HepG2 (cell line): ENCODE data around the gene ABHD3. TPM values are rescaled to one million over a fixed set of nuclear protein-coding genes. Genes with fewer than 3 reads are reported as not detected.

Experiments
- ATAC-seq: fragments of 200-7000 bp; cut with Tn5 transposase; 3 replicates; pipeline ENCODE4 v1.9.1; 2020; ENCODE audit warnings: mild to moderate bottlenecking, moderate library complexity
- BruUV-seq: library from RNA; stranded (reverse); fragments of 400-500 nt; replicated peaks from 2 replicates; lab custom pipeline; 2021; lab: Mats Ljungman, UMichigan
- CTCF ChIA-PET: fragments of 300-600 bp; formaldehyde crosslinking; extraction: SDS; loops from one replicate; lab custom pipeline; 2021; ENCODE audit warnings: low total read pairs, inconsistent platforms, low intra/inter-chr PET ratio; lab: Yijun Ruan, JAX
- POLR2A ChIA-PET: fragments of 350-600 bp; sonication (Branson Sonifier 250); formaldehyde crosslinking; loops from one replicate; lab custom pipeline; 2020; ENCODE audit warnings: antibody characterized with exemption, inconsistent platforms; lab: Yijun Ruan, JAX
- DNase-seq: peaks from one replicate; pipeline ENCODE4 v3.0.0-alpha.2; 2015; ENCODE audit warnings: low spot score
- FAIRE-seq: peaks from 3 replicates; lab custom pipeline; 2011; peaks lifted over from hg19 to GRCh38; lab: Jason Lieb, UNC
- H2AFZ ChIP-seq: one replicate; pipeline ENCODE4 v1.6.1; 2011; ENCODE audit warnings: low read length, inconsistent platforms
- H3K27ac ChIP-seq: fragments of 300-600 bp; 3 replicates; pipeline ENCODE4 v1.8.0; 2011; ENCODE audit warnings: mixed run types, mild to moderate bottlenecking, mixed read lengths, low read length, inconsistent platforms; ENCODE audit not compliant: insufficient read depth; ENCODE audit errors: extremely low read length
- H3K27me3 ChIP-seq, 2 experiments: fragments of 200-600 bp in 1 of 2; 2 replicates in 1 of 2; 3 replicates in 1 of 2; pipeline versions ENCODE4 v1.6.0 to v1.8.0; 2011; ENCODE audit warnings: low read length in 2 of 2, mild to moderate bottlenecking in 2 of 2, moderate library complexity in 2 of 2, inconsistent platforms in 1 of 2; ENCODE audit not compliant: insufficient read depth in 2 of 2, control insufficient read depth in 1 of 2
- H3K36me3 ChIP-seq, 2 experiments: fragments of 200-600 bp in 1 of 2; replicated peaks in 1 of 2; 2 replicates in 1 of 2; 3 replicates in 1 of 2; pipeline versions ENCODE4 v1.5.1 to v1.8.0; 2011; ENCODE audit warnings: low read length in 2 of 2, inconsistent platforms in 1 of 2; ENCODE audit not compliant: insufficient read depth in 2 of 2, control insufficient read depth in 1 of 2
- H3K4me1 ChIP-seq: 2 replicates; pipeline ENCODE4 v1.5.1; 2012; ENCODE audit warnings: low read length, inconsistent platforms; ENCODE audit not compliant: insufficient read depth
- H3K4me2 ChIP-seq: 2 replicates; pipeline ENCODE4 v1.6.0; 2011; ENCODE audit warnings: low read depth, low read length, inconsistent platforms
- H3K4me3 ChIP-seq, 3 experiments: fragments of 200-600 bp in 1 of 3; sonication (generic), shearing (Covaris generic) in 1 of 3; replicated peaks in 1 of 3; 2 replicates each; pipeline ENCODE4 v1.5.1; 2011 to 2016; ENCODE audit warnings: low read length in 3 of 3, inconsistent platforms in 2 of 3, low read depth in 2 of 3, mild to moderate bottlenecking in 2 of 3, control low read depth in 1 of 3, mixed read lengths in 1 of 3; ENCODE audit not compliant: insufficient read depth in 1 of 3
- H3K79me2 ChIP-seq: one replicate; pipeline ENCODE4 v1.6.1; 2011; ENCODE audit warnings: low read length, inconsistent platforms; ENCODE audit not compliant: insufficient read depth
- H3K9ac ChIP-seq: 2 replicates; pipeline ENCODE4 v1.6.0; 2011; ENCODE audit warnings: mild to moderate bottlenecking, low read depth, low read length, inconsistent platforms; ENCODE audit not compliant: insufficient read depth
- H3K9me3 ChIP-seq: 2 replicates; pipeline ENCODE4 v1.5.1; 2012; ENCODE audit warnings: mild to moderate bottlenecking, low read length
- H4K20me1 ChIP-seq: 2 replicates; pipeline ENCODE4 v1.6.0; 2011; ENCODE audit warnings: inconsistent platforms, mild to moderate bottlenecking, low read length, moderate library complexity; ENCODE audit not compliant: insufficient read depth
- EHMT2 ChIP-seq: fragments of 200-600 bp; sonication (generic); IDR thresholded peaks from 2 replicates; pipeline ENCODE4 v1.7.0; 2017; ENCODE audit warnings: antibody characterized with exemption, low read depth, low read length, borderline replicate concordance
- HOXA9 ChIP-seq: sonication (generic); formaldehyde crosslinking; IDR thresholded peaks from 2 replicates; pipeline ENCODE4 v1.8.1; 2022; ENCODE audit warnings: missing genetic modification reagents, mild to moderate bottlenecking, moderate library complexity, borderline replicate concordance
- TOE1 ChIP-seq: sonication (generic); formaldehyde crosslinking; IDR thresholded peaks from 2 replicates; pipeline ENCODE4 v1.4.0; 2020; ENCODE audit warnings: mild to moderate bottlenecking, missing genetic modification reagents
- WGBS: methylation state at CpG from one replicate; pipeline ENCODE4 v1.1.6; 2017; ENCODE audit warnings: low lambda C conversion rate; 5-methylcytosine and 5-hydroxymethylcytosine counted together
- in situ Hi-C: cut with HindIII; loops from 2 replicates; pipeline ENCODE4 v1.10.0; 2017; ENCODE audit warnings: low pct_unique_long_range_greater_than_20kb; ENCODE audit not compliant: extremely low pct_ligation_motif_present
- intact Hi-C: fragments of 100-400 bp; cut with micrococcal nuclease; formaldehyde crosslinking; loops from one replicate; pipeline ENCODE4 v1.10.0; 2022; ENCODE audit not compliant: unreplicated experiment
- polyA plus RNA-seq, 8 experiments: library from polyadenylated mRNA; depleted of rRNA in 3 of 8; stranded (reverse) in 7 of 8; unstranded in 1 of 8; fragments of >200 nt; fragmentation: Illumina TruSeq in 4 of 8; extraction: Trizol in 4 of 8; gene quantifications; 2 replicates each; pipeline versions ENCODE4 v1.2.1 to v1.2.3, GENCODE V29; 2011 to 2016; ENCODE audit warnings: low read depth in 4 of 8, missing spikeins in 1 of 8, mixed read lengths in 1 of 8; ENCODE audit not compliant: insufficient read depth in 1 of 8
- total RNA-seq, 5 experiments: library from RNA; depleted of rRNA; stranded (reverse); fragments of >200 nt; fragmentation: Illumina TruSeq; extraction: Trizol; gene quantifications; 2 replicates each; pipeline ENCODE4 v1.2.3, GENCODE V29; 2016; ENCODE audit warnings: low read depth in 1 of 5
- TF ChIP-seq, protein P1 (sequence below): sonication (generic); formaldehyde crosslinking; IDR thresholded peaks from 2 replicates; pipeline ENCODE4 v1.5.1; 2020; ENCODE audit warnings: missing genetic modification reagents, mild to moderate bottlenecking, borderline replicate concordance
- TF ChIP-seq, protein P2 (sequence below): sonication (generic); formaldehyde crosslinking; IDR thresholded peaks from 2 replicates; pipeline ENCODE4 v1.5.0; 2020; ENCODE audit warnings: missing genetic modification reagents
- TF ChIP-seq, protein P3 (sequence below): sonication (generic); formaldehyde crosslinking; IDR thresholded peaks from 2 replicates; pipeline ENCODE4 v1.9.0; 2021; ENCODE audit warnings: missing genetic modification reagents, borderline replicate concordance
- TF ChIP-seq, protein P4 (sequence below): sonication (generic); formaldehyde crosslinking; IDR thresholded peaks from 2 replicates; pipeline ENCODE4 v1.8.0; 2022; ENCODE audit warnings: missing genetic modification reagents, mild to moderate bottlenecking, inconsistent platforms, borderline replicate concordance
- TF ChIP-seq, protein P5 (sequence below): sonication (generic); formaldehyde crosslinking; IDR thresholded peaks from 2 replicates; pipeline ENCODE4 v1.5.1; 2020; ENCODE audit warnings: missing genetic modification reagents, mild to moderate bottlenecking, borderline replicate concordance
- TF ChIP-seq, protein P6 (sequence below): sonication (generic); formaldehyde crosslinking; IDR thresholded peaks from 2 replicates; pipeline ENCODE4 v1.5.0; 2020; ENCODE audit warnings: missing genetic modification reagents

Gene ABHD3
- total and polyA plus RNA-seq, 2 of the 13 experiments (the other 11 are each of a cell fraction or from before 2014, with no cell fraction given) = 32.1 to 40.2 TPM

DNA sequence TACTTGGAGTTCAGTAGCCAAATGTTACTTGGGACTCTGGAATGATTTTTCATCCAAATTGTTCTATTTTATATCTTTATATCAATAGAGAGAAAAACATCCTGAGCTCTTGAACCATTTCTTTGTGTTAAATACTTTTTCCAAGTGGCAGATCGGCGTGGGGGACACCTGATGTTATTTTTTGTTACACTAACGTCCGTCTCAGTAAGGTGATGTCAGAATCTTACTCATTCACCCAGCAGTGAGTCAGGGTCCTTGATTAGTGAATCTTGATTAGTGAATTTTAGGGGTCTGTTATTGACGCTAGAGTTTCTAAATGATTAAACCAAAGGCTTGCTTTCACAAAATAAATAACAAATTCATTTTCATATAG is 37.7 kb upstream of the ABHD3 start:
- Histone ChIP-seq H4K20me1 (peaks cover 19% of the 10 kb centered on the region), H3K27me3 (no peaks in the 10 kb centered on the region), H3K79me2 (peaks cover 59% of the 10 kb centered on the region), H3K4me1 (peaks cover 55% of the 10 kb centered on the region), H3K36me3 (no peaks in the 10 kb centered on the region; a peak in 1 of 5 replicates), H3K9me3 (no peaks in the 10 kb centered on the region), H3K27ac (peak overlapping the region; percentile 51), H3K4me3 (peak overlapping the region; percentile 93 to 98 (median 94)), H3K4me2 (peak overlapping the region; percentile 82), H3K9ac (peak overlapping the region; percentile 91), H2AFZ (no peak overlapping the region)
- ATAC-seq (no peak), FAIRE-seq (no peak), DNase-seq (no peak)
- intact Hi-C loops (loop anchor here (5.0 kb wide), 2 partner anchors 55 to 130 kb away; partner anchors contain the start of gene SNRPD1), in situ Hi-C loops (no loop called here)
- BruUV-seq = no TSS peak
- whole genome bisulfite sequencing = 39% methylated on average over 5 of the region's 5 CpGs
- TF ChIP-seq, protein P1, sequence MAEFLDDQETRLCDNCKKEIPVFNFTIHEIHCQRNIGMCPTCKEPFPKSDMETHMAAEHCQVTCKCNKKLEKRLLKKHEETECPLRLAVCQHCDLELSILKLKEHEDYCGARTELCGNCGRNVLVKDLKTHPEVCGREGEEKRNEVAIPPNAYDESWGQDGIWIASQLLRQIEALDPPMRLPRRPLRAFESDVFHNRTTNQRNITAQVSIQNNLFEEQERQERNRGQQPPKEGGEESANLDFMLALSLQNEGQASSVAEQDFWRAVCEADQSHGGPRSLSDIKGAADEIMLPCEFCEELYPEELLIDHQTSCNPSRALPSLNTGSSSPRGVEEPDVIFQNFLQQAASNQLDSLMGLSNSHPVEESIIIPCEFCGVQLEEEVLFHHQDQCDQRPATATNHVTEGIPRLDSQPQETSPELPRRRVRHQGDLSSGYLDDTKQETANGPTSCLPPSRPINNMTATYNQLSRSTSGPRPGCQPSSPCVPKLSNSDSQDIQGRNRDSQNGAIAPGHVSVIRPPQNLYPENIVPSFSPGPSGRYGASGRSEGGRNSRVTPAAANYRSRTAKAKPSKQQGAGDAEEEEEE = no peak
- TF ChIP-seq, protein P2, sequence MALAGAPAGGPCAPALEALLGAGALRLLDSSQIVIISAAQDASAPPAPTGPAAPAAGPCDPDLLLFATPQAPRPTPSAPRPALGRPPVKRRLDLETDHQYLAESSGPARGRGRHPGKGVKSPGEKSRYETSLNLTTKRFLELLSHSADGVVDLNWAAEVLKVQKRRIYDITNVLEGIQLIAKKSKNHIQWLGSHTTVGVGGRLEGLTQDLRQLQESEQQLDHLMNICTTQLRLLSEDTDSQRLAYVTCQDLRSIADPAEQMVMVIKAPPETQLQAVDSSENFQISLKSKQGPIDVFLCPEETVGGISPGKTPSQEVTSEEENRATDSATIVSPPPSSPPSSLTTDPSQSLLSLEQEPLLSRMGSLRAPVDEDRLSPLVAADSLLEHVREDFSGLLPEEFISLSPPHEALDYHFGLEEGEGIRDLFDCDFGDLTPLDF (CRISPR knock-in tag) = no peak
- TF ChIP-seq HOXA9 (no peak), TOE1 (no peak), EHMT2 (no peak)
- TF ChIP-seq, protein P3, sequence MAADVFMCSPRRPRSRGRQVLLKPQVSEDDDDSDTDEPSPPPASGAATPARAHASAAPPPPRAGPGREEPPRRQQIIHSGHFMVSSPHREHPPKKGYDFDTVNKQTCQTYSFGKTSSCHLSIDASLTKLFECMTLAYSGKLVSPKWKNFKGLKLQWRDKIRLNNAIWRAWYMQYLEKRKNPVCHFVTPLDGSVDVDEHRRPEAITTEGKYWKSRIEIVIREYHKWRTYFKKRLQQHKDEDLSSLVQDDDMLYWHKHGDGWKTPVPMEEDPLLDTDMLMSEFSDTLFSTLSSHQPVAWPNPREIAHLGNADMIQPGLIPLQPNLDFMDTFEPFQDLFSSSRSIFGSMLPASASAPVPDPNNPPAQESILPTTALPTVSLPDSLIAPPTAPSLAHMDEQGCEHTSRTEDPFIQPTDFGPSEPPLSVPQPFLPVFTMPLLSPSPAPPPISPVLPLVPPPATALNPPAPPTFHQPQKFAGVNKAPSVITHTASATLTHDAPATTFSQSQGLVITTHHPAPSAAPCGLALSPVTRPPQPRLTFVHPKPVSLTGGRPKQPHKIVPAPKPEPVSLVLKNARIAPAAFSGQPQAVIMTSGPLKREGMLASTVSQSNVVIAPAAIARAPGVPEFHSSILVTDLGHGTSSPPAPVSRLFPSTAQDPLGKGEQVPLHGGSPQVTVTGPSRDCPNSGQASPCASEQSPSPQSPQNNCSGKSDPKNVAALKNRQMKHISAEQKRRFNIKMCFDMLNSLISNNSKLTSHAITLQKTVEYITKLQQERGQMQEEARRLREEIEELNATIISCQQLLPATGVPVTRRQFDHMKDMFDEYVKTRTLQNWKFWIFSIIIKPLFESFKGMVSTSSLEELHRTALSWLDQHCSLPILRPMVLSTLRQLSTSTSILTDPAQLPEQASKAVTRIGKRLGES (CRISPR knock-in tag) = no peak
- TF ChIP-seq, protein P4, sequence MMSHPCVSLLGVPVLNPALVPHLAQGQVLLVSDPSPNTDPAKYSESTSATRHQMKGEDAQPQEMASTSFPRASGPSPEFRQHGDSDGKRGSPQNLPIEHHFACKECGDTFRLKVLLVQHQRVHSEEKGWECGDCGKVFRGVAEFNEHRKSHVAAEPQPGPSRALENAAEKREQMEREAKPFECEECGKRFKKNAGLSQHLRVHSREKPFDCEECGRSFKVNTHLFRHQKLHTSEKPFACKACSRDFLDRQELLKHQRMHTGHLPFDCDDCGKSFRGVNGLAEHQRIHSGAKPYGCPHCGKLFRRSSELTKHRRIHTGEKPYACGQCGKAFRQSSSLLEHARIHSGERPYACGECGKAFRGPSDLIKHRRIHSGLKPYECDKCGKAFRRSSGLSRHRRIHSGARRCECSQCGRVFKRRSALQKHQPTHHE (CRISPR knock-in tag) = no peak
- TF ChIP-seq, protein P5, sequence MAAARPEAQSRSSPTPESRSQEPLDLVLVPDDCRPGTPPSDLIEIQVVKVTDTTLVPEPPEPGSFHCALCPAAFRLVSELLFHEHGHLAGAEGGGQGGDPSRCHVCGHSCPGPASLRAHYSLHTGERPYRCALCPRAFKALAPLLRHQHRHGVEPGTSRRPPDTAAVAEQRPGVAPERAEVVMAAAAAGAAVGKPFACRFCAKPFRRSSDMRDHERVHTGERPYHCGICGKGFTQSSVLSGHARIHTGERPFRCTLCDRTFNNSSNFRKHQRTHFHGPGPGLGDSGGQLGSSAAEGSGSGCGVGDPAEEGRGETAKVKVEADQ (CRISPR knock-in tag) = no peak
- TF ChIP-seq, protein P6, sequence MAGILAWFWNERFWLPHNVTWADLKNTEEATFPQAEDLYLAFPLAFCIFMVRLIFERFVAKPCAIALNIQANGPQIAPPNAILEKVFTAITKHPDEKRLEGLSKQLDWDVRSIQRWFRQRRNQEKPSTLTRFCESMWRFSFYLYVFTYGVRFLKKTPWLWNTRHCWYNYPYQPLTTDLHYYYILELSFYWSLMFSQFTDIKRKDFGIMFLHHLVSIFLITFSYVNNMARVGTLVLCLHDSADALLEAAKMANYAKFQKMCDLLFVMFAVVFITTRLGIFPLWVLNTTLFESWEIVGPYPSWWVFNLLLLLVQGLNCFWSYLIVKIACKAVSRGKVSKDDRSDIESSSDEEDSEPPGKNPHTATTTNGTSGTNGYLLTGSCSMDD = no peak
- ChIA-PET CTCF (no interaction called here), POLR2A (interaction anchor here (1.8 kb wide), 1 partner anchor 38 kb away, joined by 6 read pairs; the partner anchor contains the start of gene ABHD3)
